NCI-H82 treated with DMSO at 0.1 percent for 48 hours (cell line): ENCODE measurements around the gene LOXL3.

ENCODE experiments used
- DNase-seq: peaks from one replicate; lab custom pipeline; 2025; ENCODE audit not compliant: unreplicated experiment; lab: John Stamatoyannopoulos, UW

The LOXL3 gene

GRCh38 chr2:74529357-74530238 is 24.1 kb downstream of the LOXL3 start, which contains the start of the genes AUP1 and HTRA2:
Gene AUP1, minus strand, starts transcription at chr2:74529706. Its CDS starts 77 bp downstream, at chr2:74529629.
Gene HTRA2, plus strand, starts transcription at chr2:74529933. Its CDS starts 74 bp downstream, at chr2:74530007.
- peak; percentile 94 for DNase-seq

GRCh38 chr2:74528600-74529356 is 25.0 kb downstream of the LOXL3 start:
- DNase-seq: no peak

- DNase-seq: no peak
Measured at GRCh38 chr2:74527741-74528140, 26.0 kb downstream of the LOXL3 start.

GRCh38 chr2:74526649-74527230 is 27.0 kb downstream of the LOXL3 start:
- no peak for DNase-seq

GRCh38 chr2:74525717-74526648 is 27.8 kb downstream of the LOXL3 start, which contains the start of gene DQX1:
Gene DQX1, minus strand, starts transcription at chr2:74526231. Its CDS starts 502 bp downstream, at chr2:74525729.
- peak; percentile 18 for DNase-seq

- no peak for DNase-seq
Measured at GRCh38 chr2:74524955-74525716, 28.6 kb downstream of the LOXL3 start.

GRCh38 chr2:74524005-74524404 is 29.7 kb downstream of the LOXL3 start:
- DNase-seq: no peak

GRCh38 chr2:74522516-74522915 is 31.2 kb downstream of the LOXL3 start:
- DNase-seq: no peak

- DNase-seq: no peak
Measured at GRCh38 chr2:74516650-74517049, 37.1 kb downstream of the LOXL3 start.

- DNase-seq: peak; percentile 23
Measured at GRCh38 chr2:74515981-74516633, 37.6 kb downstream of the LOXL3 start.

GRCh38 chr2:74515271-74515980 is 38.3 kb downstream of the LOXL3 start:
- no peak for DNase-seq

GRCh38 chr2:74514368-74515270 is 39.1 kb downstream of the LOXL3 start, which contains the start of gene TLX2:
Gene TLX2, plus strand, starts transcription at chr2:74514450. Its CDS starts 357 bp downstream, at chr2:74514807.
- no peak for DNase-seq

GRCh38 chr2:74513605-74514367 is 40.0 kb downstream of the LOXL3 start:
- DNase-seq: peak; percentile 81

GRCh38 chr2:74512744-74513604 is 40.8 kb downstream of the LOXL3 start:
- peak; percentile 86 for DNase-seq

- DNase-seq: peak; percentile 76
Measured at GRCh38 chr2:74511104-74511989, 42.4 kb downstream of the LOXL3 start.
